H9 (cell line): ENCODE data around the gene YWHAQ. TPM values are rescaled to one million over a fixed set of nuclear protein-coding genes. Genes with fewer than 3 reads are reported as not detected.

Experiments
- DNase-seq: peaks from one replicate; pipeline ENCODE4 v3.0.0-alpha.2; 2017
- H2AFZ ChIP-seq: one replicate; pipeline ENCODE4 v1.6.1; 2013; ENCODE audit warnings: mild to moderate bottlenecking, low read length, control low read depth, moderate library complexity
- H2AK5ac ChIP-seq: 2 replicates; pipeline ENCODE4 v1.6.1; 2013; ENCODE audit warnings: low read length, control low read depth, mixed read lengths; ENCODE audit not compliant: insufficient read length
- H2BK120ac ChIP-seq: one replicate; pipeline ENCODE4 v1.6.1; 2013; ENCODE audit warnings: low read depth, mild to moderate bottlenecking, low read length, control low read depth, inconsistent platforms; ENCODE audit not compliant: poor library complexity, severe bottlenecking
- H2BK12ac ChIP-seq: 2 replicates; pipeline ENCODE4 v1.6.1; 2013; ENCODE audit warnings: low read length, control low read depth, mixed read lengths, low read depth; ENCODE audit not compliant: insufficient read length
- H2BK15ac ChIP-seq: 2 replicates; pipeline ENCODE4 v1.6.1; 2013; ENCODE audit warnings: low read depth, low read length, control low read depth
- H2BK20ac ChIP-seq: one replicate; pipeline ENCODE4 v1.6.1; 2013; ENCODE audit warnings: low read depth, mild to moderate bottlenecking, low read length, control low read depth, inconsistent platforms; ENCODE audit not compliant: poor library complexity, severe bottlenecking
- H2BK5ac ChIP-seq: 2 replicates; pipeline ENCODE4 v1.6.1; 2013; ENCODE audit warnings: low read length, control low read depth, mixed read lengths; ENCODE audit not compliant: insufficient read length
- H3K14ac ChIP-seq: 2 replicates; pipeline ENCODE4 v1.6.1; 2013; ENCODE audit warnings: low read length, control low read depth; ENCODE audit not compliant: insufficient read depth
- H3K18ac ChIP-seq: 2 replicates; pipeline ENCODE4 v1.6.1; 2013; ENCODE audit warnings: low read depth, mild to moderate bottlenecking, mixed read lengths, low read length, control low read depth; ENCODE audit not compliant: insufficient read length
- H3K23ac ChIP-seq: 2 replicates; pipeline ENCODE4 v1.6.1; 2013; ENCODE audit warnings: low read length, control low read depth, mixed read lengths, low read depth; ENCODE audit not compliant: insufficient read length
- H3K23me2 ChIP-seq: 2 replicates; pipeline ENCODE4 v1.6.1; 2013; ENCODE audit warnings: low read depth, mild to moderate bottlenecking, mixed read lengths, low read length, control low read depth; ENCODE audit not compliant: insufficient read length, poor library complexity, severe bottlenecking
- H3K27ac ChIP-seq: 2 replicates; pipeline ENCODE4 v1.5.1; 2013; ENCODE audit warnings: low read length, control low read depth, mixed read lengths, low read depth; ENCODE audit not compliant: insufficient read length
- H3K27me3 ChIP-seq: 2 replicates; pipeline ENCODE4 v1.6.1; 2013; ENCODE audit warnings: low read length, control low read depth, inconsistent platforms; ENCODE audit not compliant: insufficient read depth
- H3K4ac ChIP-seq: 2 replicates; pipeline ENCODE4 v1.6.1; 2013; ENCODE audit warnings: low read depth, mild to moderate bottlenecking, control low read depth, inconsistent platforms, low read length, moderate library complexity
- H3K4me1 ChIP-seq: 2 replicates; pipeline ENCODE4 v1.6.1; 2013; ENCODE audit warnings: low read length, control low read depth, inconsistent platforms; ENCODE audit not compliant: insufficient read depth
- H3K4me2 ChIP-seq: 2 replicates; pipeline ENCODE4 v1.6.1; 2013; ENCODE audit warnings: low read length, control low read depth, mixed read lengths; ENCODE audit not compliant: insufficient read length, insufficient read depth
- H3K56ac ChIP-seq: 2 replicates; pipeline ENCODE4 v1.6.1; 2013; ENCODE audit warnings: low read depth, mild to moderate bottlenecking, mixed read lengths, low read length, control low read depth; ENCODE audit not compliant: insufficient read length
- H3K79me1 ChIP-seq: 2 replicates; pipeline ENCODE4 v1.6.1; 2013; ENCODE audit warnings: low read depth, mild to moderate bottlenecking, moderate library complexity, low read length, control low read depth, inconsistent platforms; ENCODE audit not compliant: insufficient read depth, poor library complexity, severe bottlenecking
- H3K79me2 ChIP-seq: 2 replicates; pipeline ENCODE4 v1.6.1; 2013; ENCODE audit warnings: low read length, control low read depth, inconsistent platforms; ENCODE audit not compliant: insufficient read depth
- H3K9ac ChIP-seq: 2 replicates; pipeline ENCODE4 v1.6.1; 2013; ENCODE audit warnings: low read length, control low read depth, mixed read lengths; ENCODE audit not compliant: insufficient read length; ENCODE audit errors: extremely low read depth
- H3K9me3 ChIP-seq: one replicate; pipeline ENCODE4 v1.6.1; 2013; ENCODE audit warnings: low read depth, low read length, inconsistent platforms; ENCODE audit not compliant: control insufficient read depth
- H3T11ph ChIP-seq: one replicate; pipeline ENCODE4 v1.6.1; 2013; ENCODE audit warnings: mild to moderate bottlenecking, low read length, control low read depth, inconsistent platforms
- H4K20me1 ChIP-seq: one replicate; pipeline ENCODE4 v1.6.1; 2013; ENCODE audit not compliant: control insufficient read depth, insufficient read length, insufficient read depth
- H4K5ac ChIP-seq: 2 replicates; pipeline ENCODE4 v1.6.1; 2013; ENCODE audit warnings: low read depth, mild to moderate bottlenecking, mixed read lengths, low read length, control low read depth; ENCODE audit not compliant: insufficient read length
- H4K8ac ChIP-seq: replicated peaks from 2 replicates; pipeline ENCODE4 v1.6.1; 2013; ENCODE audit warnings: low read length, control low read depth, mixed read lengths, low read depth; ENCODE audit not compliant: insufficient read length
- H4K91ac ChIP-seq: 2 replicates; pipeline ENCODE4 v1.6.1; 2013; ENCODE audit warnings: low read depth, mild to moderate bottlenecking, moderate library complexity, mixed read lengths, low read length, control low read depth; ENCODE audit not compliant: insufficient read length
- H3K27ac Mint-ChIP-seq, 3 experiments: 2 replicates in 2 of 3; 3 replicates in 1 of 3; pipeline ENCODE4 v1.8.0; 2020 to 2021; ENCODE audit warnings: mixed read lengths in 3 of 3, mild to moderate bottlenecking in 1 of 3, moderate library complexity in 1 of 3
- H3K27me3 Mint-ChIP-seq: 2 replicates; pipeline ENCODE4 v1.8.0; 2021; ENCODE audit warnings: low read depth, mild to moderate bottlenecking, moderate library complexity, mixed read lengths
- H3K36me3 Mint-ChIP-seq, 3 experiments: 2 replicates in 2 of 3; 3 replicates in 1 of 3; pipeline ENCODE4 v1.8.0; 2020 to 2021; ENCODE audit warnings: low read depth in 3 of 3, mixed read lengths in 3 of 3; ENCODE audit not compliant: insufficient read depth in 1 of 3
- H3K4me1 Mint-ChIP-seq, 2 experiments: 2 replicates each; pipeline ENCODE4 v1.8.0; 2020; ENCODE audit warnings: mixed read lengths in 2 of 2
- H3K4me3 Mint-ChIP-seq, 2 experiments: 2 replicates in 1 of 2; 3 replicates in 1 of 2; pipeline ENCODE4 v1.8.0; 2020 to 2021; ENCODE audit warnings: mild to moderate bottlenecking in 2 of 2, mixed read lengths in 2 of 2, moderate library complexity in 1 of 2
- H3K9me3 Mint-ChIP-seq, 2 experiments: 2 replicates in 1 of 2; 3 replicates in 1 of 2; pipeline ENCODE4 v1.8.0; 2020; ENCODE audit warnings: mild to moderate bottlenecking in 2 of 2, mixed read lengths in 2 of 2, moderate library complexity in 1 of 2
- CTCF ChIP-seq: fragments of 200-600 bp; sonication (generic); conservative IDR thresholded peaks from 3 replicates; pipeline ENCODE4 v1.8.0; 2021; ENCODE audit warnings: antibody characterized with exemption, mild to moderate bottlenecking
- WGBS: extraction: QIAGEN DNeasy Blood & Tissue Kit; methylation state at CpG from one replicate; pipeline ENCODE4 v1.1.7; 2013; ENCODE audit warnings: missing lambda C conversion rate, low lambda C conversion rate, mixed read lengths; ENCODE audit not compliant: insufficient read length; ENCODE audit errors: extremely low coverage; 5-methylcytosine and 5-hydroxymethylcytosine counted together
- total RNA-seq: library from RNA; stranded (reverse); gene quantifications from 2 replicates; pipeline ENCODE4 v1.2.1, GENCODE V29; 2021

Gene YWHAQ
- total RNA-seq, 1 experiment from 2014 or later, result 374 TPM

DNA sequence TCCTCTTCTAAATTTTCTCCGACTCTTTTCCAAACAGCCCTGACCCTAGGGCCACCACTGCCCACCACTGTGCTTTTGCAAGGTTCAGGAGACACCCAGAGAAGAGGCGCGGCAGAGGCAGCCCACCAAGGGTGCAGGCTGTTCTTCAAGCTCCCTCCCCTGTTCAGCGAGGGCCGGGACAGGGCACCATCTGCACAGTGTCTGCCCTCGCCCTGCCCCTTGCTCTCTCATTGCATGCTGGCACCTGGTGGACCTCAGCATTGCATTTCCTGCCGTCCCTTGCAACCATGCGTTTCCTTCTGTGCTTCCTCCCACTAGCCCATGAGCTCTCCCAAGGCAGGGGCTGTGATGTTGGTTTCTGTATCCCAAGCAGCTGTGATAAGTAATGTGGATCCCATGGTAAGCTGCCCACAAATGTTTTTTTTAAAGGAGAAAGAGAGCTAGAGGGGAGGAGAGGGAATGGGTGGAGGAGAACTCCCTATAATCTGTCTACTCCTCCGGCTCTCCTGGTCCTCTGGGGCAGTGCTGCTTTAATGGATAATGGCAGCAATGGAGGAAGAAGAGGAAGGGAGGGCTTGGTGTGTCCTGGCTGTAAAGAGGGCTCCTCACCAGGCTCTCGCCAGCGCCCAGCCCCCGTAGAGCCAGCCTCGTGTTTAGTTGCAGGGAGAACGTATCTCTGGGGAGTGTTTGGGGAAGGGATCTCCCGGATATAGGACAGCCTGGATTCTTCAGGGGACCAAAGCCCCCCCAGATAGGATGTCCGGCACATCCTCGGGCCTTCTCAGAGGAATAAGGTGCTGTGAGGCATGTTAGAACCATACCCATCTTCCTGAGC lies 15.6 kb upstream of the YWHAQ start:
- no peak overlapping the region for H2BK120ac ChIP-seq
- no peak overlapping the region for H2AFZ ChIP-seq
- H3K27ac ChIP-seq, result no peak overlapping the region
- no peaks in the 10 kb centered on the region for H3K79me1 ChIP-seq
- H4K8ac ChIP-seq, result no peak overlapping the region
- H3K9me3 ChIP-seq, result no peaks in the 10 kb centered on the region
- no peaks in the 10 kb centered on the region for H3K9me3 Mint-ChIP-seq
- H2BK20ac ChIP-seq, result no peak overlapping the region
- TF ChIP-seq CTCF, result no peak
- no peak for DNase-seq
- H3K4ac ChIP-seq, result no peak overlapping the region
- no peak overlapping the region for H4K5ac ChIP-seq
- no peaks in the 10 kb centered on the region for H3K27me3 ChIP-seq
- H3K27ac Mint-ChIP-seq, result no peak overlapping the region; a peak in 1 of 7 replicates
- H3K23ac ChIP-seq, result no peak overlapping the region
- no peaks in the 10 kb centered on the region for H3K79me2 ChIP-seq
- no peak overlapping the region for H3K56ac ChIP-seq
- H3K4me1 Mint-ChIP-seq, result peaks cover 34 to 43% of the 10 kb centered on the region in 2 experiments
- no peak overlapping the region for H4K91ac ChIP-seq
- H2BK12ac ChIP-seq, result no peak overlapping the region
- no peaks in the 10 kb centered on the region for H4K20me1 ChIP-seq
- no peak overlapping the region; the same call in 1 of the 2 replicates for H3K14ac ChIP-seq
- no peaks in the 10 kb centered on the region for H3K36me3 Mint-ChIP-seq
- no peak overlapping the region for H3K18ac ChIP-seq
- H2BK15ac ChIP-seq, result no peak overlapping the region
- no peak overlapping the region for H3K9ac ChIP-seq
- H3T11ph ChIP-seq, result no peak overlapping the region
- no peak overlapping the region for H3K4me2 ChIP-seq
- H3K4me1 ChIP-seq, result no peaks in the 10 kb centered on the region
- H3K23me2 ChIP-seq, result no peaks in the 10 kb centered on the region
- H2BK5ac ChIP-seq, result no peak overlapping the region
- no peak overlapping the region for H2AK5ac ChIP-seq
- peaks cover 42% of the 10 kb centered on the region for H3K27me3 Mint-ChIP-seq
- H3K4me3 Mint-ChIP-seq, result no peak overlapping the region
- no CpG with 5 or more reads among the region's 17 CpGs for WGBS
